HG03108 (cell line): ENCODE data around the gene FOXL1.

Source experiments
- ATAC-seq: cut with Tn5 transposase; IDR thresholded peaks from one replicate; pipeline ENCODE4 v1.9.1; 2021; ENCODE audit warnings: moderate library complexity; ENCODE audit not compliant: unreplicated experiment

The FOXL1 gene

GRCh38 chr16:86578061-86578599, at the start of gene FOXL1:
Gene FOXL1 (plus strand): TSS chr16:86578549. CDS start chr16:86578724, 175 bp downstream.
- ATAC-seq = no peak

DNA sequence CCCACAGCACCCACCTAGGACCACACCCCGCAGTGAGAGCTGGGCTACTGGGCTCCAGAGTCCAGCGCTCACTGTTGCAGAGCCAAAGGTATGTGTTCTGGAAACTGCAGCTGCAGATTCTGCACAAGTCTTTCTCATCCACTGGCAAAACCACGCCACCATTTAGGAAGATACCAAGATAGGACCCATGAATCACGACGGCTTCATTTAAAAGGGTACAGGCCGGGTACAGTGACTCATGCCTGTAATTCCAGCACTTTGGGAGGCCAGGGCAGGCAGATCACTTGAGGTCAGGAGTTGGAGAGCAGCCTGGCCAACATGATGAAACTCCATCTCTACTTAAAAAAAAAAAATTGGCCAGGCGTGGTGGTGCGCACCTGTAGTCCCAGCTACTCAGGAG, 49.2 kb upstream of the FOXL1 start:
- no peak for ATAC-seq

DNA sequence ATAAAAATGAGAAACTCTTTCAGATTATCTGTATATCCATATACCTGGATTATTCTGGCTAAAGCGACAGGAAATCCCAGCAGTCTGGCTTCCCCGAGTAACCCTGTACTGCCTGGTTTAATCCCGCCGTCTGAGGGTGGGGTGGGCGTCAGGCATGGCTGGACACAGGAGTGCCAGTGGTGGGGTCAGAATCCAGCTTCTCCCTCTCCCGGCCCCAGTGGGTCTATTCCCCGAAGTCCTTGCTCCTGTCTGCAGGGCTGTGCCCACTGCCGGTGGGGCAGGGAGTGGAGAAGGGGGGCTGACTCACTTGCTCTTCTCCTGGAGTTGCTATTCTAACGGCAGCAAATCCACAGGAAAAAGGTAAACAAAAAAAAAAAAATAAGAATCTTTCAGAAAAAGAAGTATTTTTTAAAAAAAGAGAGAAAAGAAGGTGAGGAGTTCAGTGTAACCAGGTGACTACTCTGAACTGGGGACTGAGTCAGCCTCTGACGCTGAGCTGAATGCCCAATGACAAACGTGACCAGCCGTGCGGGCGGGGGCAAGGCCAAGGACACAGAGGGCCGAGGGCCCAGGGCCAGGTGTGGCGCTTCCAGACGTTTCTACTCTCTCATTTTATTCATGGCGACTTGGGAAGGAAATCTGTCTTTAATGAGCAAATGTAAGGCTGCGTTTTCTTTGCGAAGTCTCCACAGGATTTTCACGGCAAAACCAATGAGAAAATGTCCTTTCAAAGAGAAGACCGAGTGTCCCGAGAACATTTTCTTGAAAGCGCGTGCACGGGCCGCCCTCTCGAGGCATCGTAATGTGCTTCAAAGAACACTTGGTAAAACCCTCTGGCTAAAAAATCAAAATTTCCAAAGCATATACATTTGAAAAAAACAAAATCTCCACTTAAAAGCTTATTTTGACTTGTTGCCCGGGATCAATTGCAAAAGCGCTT, 47.8 kb upstream of the FOXL1 start:
- no peak for ATAC-seq

- no peak for ATAC-seq
Observed at GRCh38 chr16:86531191-86531545, 47.2 kb upstream of the FOXL1 start.

DNA sequence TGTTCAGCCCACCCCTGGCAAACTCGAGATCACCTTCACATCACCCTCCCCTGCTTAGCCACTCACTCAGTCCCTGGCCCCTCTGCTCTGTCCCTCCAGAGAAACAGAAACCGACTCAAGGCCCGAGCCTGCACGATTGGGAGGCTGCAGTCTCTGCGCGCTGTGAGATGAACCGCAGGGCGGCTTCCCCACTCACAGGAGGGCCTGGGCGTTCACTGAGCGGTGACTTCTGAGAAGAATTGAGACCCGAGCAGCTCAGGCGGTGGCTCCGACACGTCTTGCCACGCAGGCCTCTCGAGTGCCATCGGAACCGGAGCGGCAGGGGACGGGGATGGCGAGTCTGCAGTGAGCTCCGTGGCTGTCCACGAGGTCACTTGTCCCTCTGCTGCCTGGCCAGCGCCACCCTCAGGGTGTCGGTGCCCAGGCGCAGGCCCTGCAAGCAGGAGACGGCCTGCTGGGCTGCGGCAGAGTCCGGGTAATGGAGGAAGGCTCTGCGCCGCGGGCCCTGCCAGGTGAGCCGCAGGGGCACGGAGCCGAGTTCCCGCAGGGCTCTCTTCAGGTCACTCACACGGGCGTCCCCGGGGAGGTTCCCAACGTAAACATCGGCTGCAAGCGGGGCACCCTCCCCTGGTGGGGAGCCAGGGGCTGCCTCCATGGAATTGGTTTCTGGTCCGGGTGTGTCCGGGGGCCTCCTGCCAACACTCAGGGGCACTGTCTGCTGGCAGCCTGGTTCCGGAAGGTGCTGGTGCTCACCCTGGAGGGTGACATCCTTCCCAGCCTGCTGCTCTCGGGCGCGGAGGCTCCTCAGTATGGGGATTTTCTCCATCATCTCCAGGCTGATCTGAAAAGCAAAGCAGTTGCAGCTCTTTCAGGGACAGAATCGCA, 46.5 kb upstream of the FOXL1 start:
- ATAC-seq = no peak

GRCh38 chr16:86532526-86532815, 45.9 kb upstream of the FOXL1 start:
- no peak for ATAC-seq

DNA sequence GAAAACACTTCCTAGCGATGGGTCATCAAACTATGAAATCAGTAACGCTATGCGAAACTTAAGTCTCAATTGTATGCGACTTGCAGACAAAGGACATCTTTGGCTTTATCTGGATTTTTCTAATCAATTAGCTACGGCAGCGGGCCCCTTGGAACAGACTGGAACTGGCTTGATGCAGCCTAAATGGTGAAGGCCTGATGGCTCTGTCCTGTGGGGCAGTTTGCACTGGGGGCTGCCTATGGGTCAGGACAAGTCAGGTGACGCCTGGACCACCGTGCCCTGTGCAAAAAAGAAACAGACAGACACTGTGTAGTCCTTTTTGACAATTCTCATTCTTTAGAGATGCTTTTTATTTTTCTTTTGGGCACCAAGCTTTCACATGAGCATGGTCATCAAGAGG, 45.3 kb upstream of the FOXL1 start:
- ATAC-seq = no peak

GRCh38 chr16:86533767-86534351, 44.5 kb upstream of the FOXL1 start:
- ATAC-seq = no peak

DNA sequence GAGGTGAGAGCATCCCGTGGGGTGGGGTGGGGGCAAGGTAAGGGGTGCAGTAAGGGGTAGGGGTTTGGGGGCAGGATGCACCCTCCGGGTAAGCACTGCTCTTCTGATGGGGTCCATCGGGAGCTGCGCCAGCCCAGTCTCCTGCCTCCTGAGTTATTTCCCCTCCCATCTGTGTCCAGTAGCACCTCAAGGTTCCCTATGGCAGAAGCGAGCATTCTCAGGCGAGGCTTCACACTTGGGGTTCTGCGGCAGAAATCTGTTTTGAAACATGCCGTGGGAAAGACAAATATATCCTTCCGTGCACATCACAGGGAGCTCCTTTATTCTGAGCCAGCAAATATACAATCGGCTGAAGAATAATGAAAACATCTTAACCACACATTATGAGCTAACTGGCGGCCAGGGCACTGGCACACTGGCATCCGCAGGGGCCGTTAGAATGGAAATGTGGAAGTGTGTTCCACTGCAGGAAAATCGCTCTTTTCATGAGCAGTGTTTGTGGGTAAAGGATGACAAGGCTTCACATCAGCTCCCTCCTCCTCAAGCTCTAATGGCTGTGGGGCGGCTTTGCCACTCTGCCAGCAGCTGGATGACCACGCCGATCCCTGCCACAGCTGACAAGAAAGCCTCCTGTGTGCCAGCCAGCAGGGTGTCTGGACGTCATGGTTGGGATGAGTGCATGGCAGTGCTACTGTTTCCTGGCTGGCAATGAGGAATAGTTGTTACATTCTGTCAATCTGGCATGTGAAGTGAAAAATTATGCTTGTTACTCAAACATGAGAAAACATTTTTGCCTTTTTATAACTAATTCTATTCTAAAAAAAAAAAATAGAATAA, 43.4 kb upstream of the FOXL1 start:
- no peak for ATAC-seq

DNA sequence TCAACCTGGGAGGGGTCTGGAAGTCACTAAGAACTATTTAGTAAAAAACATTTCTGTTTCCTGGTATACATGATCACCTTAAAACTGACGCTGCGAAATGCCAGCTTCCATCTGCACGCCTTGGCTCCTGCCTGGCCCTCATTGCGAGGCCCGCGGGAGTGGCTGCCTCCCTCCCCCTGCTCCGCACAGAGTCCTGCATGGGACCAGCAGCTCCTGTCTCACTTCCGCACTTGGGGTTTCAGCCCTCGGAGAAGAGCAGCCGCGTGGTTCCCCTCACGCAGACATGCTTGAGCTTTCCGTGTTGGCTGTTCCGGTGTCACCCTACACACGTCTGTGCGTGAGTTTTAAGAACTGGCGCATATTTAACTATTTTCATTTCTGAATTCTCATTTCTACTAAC, 41.7 kb upstream of the FOXL1 start:
- ATAC-seq = no peak

DNA sequence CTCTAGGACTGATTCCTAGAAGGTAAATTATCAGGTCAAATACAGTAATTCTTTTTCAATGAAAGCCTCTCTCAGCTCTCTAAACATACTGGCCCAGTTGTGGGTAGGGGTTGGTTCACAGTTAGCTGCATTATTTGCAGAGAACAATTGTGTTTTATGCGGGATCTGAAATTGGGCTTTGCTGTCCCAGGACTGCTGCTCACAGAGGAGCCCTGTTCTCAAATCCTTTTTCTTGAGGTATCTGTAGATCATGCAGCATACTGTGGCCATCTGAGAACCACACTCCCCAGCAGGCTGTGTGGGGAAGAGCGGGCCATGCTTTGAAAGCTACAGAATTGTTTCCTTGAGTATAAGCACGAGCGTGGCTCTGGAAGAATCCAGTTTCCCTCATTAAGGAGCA, 40.9 kb upstream of the FOXL1 start:
- no peak for ATAC-seq

DNA sequence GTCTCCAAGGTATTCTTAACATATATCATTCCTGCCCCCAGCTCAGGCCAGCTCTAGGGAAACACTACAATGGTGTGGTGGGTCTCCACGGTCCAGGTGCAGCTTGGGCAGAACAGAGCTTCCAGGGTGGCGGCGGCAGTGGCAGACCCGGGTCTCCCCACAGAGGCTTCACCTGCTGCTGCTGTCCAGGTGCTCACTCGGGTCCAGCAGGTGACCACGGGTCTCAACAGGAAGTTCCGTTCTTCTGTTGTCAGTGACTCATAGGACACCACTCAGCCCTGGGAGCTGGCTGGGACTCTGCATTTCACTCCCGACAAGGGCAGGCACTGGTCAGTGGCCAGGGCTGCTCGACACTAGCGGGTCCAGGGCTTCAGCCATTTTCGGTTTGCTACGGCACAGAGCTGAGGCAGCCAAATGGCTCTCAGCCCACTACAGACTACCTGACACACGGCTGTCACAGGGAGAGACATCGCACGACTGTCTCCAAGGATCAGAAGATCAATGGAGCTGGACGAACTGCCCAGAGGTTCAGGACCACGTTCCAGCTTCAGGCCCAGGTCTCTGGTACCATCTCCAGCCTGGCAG, 40.1 kb upstream of the FOXL1 start:
- no peak for ATAC-seq

DNA sequence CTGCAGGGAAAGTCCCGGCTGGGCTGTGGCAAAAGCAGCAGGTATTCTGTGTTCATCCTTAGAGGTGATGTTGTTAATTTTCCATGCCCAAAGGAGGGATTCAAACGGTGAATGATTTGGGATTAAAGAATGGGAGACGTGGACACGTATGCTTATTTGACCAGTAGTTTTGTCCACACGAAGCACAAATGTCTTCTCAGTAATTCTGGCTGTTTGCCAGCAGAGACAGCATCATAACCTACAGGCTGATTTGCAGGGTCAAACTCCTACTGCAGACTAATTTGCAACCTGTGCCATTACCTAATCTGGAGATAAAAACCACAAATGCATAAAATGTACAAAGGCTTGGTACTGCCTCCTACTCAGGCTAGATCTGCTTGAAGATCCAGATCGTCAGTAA, 37.5 kb upstream of the FOXL1 start:
- ATAC-seq = no peak

- ATAC-seq = no peak
Observed at GRCh38 chr16:86541560-86541959, 36.8 kb upstream of the FOXL1 start.

GRCh38 chr16:86542756-86543750, 35.3 kb upstream of the FOXL1 start:
- ATAC-seq = no peak

DNA sequence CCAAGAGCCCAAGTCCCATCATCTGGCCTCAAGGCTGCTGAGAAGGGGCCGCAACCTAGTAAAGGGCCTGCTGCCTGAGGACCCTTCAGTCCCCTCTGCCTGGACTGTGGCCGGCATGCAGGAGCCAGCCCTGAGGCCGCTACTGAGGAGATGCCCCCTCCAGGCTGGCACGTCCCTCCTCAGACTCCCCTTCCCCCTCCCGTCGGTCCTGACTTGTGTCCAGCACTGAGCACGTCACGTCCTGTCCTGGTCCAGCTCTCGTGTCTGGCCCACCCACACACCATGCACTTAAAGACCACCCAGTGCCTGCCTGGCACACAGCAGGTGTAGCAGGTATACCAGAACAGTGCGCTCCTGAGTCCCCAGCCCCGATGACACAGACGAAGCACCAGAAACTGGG, 32.9 kb upstream of the FOXL1 start:
- ATAC-seq = no peak

DNA sequence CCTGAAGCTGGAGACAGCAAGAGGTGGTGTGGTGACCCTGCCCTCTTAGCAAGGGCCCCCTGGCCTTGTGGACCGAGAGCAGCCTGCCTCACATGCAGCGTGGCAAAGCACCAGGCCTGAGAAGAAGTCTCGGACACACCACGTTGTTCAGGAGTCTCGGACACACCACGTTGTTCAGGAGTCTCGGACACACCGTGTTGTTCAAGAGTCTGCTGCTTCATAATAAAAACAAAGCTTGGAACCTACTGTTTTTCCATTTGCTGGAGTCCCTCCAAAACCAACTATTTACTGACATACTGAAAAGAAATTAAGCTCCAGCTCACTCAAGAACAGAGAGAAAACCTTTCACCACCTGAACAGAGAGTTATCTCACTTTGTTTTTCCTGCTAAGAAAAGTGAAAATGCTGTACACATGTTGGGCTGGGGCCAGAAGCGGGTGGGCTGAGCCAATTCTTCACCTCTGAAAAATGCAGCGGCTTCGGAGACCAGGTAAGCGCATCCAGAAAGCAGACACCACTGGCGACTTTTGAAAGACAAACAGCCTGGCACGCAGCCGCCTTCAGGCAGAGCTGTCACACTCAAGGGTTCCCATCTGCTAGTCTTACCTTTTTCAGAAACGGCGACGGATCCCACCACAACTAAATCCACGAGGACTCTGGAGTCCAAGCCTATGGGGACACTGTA, 32.3 kb upstream of the FOXL1 start:
- no peak for ATAC-seq

DNA sequence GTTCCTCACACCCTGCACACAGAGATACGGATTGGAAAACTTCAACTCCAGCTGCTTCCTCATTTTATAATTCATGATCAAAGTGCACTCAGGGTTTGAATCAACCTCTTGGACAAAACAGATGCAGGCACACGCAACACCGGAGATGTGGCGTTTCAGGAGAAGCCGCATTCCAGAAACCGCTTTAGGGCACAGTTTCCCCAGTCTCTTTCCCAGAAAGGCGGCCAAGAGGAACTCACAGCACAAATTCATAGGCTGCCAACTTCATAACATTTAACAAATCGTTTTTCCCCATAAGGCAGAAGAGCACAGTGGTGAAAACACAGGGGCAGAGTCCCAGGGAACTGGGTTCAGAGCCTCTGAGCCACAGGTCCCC, 31.7 kb upstream of the FOXL1 start:
- ATAC-seq = no peak

- ATAC-seq = no peak
Observed at GRCh38 chr16:86547286-86547685, 31.1 kb upstream of the FOXL1 start.
